Glomerular visceral epithelial cell (primary cell): ENCODE results near the gene MINDY3.
"Not testable (repeated sequence)": the region's sequence is repeated elsewhere in the genome, so short reads cannot be mapped to it uniquely, and the experiment has no call there.

Source experiments
- DNase-seq: peaks from one replicate; pipeline ENCODE4 v3.0.0-alpha.2; 2016; ENCODE audit errors: extremely low spot score

The MINDY3 gene

DNA sequence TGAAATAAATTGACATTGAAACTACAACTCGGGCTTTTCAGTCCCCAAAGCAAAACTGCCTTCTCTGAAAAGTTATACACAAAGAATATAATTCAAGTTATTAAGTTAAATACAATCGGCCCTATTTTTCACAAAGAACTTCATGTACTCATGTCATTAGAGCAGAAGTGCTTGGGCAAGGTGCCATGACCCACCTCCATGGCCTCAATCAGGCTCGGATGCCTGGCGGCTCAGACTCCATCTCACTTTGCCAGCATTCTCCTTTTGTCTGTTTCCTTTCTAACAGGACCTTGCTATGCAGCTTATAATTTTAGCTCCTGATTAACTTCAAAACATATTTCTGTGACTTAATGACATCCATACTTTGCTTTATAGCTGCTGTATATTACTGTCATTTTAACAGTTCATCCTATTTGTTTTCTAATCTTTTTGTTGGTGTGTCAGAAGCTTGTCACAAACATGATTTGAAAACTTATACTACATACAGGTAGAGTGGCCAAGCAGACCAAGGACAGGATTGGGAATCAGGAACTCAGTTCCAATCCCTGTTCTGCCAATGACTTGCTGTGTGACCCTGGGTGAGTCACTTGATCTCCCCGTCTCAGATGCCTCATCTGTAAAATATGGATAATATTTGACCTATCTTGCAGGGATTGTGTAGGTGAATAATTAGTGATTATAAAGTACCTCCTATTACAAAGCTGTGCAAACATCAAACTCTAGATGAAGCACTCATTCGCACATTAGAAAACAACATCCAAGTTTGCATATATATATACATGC is 79.8 kb downstream of the MINDY3 start:
- DNase-seq: no peak

DNA sequence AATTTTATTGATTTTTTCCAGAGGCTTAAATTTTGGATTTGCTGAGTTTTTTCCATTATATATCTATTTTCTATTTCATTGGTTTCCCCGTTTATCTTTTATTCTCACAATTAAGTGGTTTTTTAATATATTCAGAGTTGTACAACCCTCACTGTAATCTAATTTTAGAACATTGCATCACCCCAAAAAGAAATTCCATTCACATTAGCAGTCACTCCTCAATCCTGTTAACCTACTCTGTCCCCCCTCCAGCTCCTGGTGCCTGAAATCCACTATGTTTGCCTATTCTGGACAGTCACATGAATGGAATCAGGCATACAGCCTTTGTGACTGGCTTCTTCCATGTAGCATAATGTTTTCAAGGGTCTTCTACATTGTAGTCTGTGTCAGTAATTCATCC is 84.8 kb downstream of the MINDY3 start:
- no peak for DNase-seq

DNA sequence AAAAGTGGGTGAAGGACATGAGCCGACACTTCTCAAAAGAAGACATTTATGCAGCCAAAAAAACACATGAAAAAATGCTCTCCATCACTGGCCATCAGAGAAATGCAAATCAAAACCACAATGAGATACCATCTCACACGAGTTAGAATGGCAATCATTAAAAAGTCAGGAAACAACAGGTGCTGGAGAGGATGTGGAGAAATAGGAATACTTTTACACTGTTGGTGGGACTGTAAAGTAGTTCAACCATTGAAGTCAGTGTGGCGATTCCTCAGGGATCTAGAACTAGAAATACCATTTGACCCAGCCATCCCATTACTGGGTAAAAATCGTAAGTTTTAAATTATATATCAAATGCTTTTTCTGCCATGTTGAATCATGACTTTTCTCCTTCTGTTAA is 85.8 kb downstream of the MINDY3 start:
- DNase-seq: not testable (repeated sequence)

DNA sequence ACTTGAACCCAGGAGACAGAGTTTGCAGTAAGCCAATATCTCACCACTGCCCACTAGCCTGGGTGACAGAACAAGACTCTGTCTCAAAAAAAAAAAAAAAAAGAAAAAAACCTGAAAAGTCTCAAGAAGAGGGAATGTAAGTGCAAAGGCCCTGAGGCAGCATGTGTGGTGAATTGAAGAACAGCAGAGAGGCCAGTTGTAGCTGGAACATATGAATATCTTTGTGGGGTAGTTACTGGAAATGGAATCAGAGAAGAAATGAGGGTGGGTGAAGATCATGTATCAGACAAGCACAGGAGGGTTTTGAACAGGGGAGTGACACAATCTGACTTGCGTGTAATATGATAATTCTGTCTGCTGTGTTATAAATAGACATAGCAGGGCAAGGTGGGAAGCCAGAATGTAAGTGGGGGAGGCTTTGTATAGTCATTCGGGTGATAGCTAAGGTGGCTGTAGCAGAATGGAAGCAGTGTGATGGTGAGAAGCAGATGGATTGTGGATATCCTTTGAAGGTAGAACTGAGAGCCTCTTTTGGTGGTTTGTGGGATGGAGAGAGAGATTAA is 95.3 kb downstream of the MINDY3 start:
- no peak for DNase-seq

DNA sequence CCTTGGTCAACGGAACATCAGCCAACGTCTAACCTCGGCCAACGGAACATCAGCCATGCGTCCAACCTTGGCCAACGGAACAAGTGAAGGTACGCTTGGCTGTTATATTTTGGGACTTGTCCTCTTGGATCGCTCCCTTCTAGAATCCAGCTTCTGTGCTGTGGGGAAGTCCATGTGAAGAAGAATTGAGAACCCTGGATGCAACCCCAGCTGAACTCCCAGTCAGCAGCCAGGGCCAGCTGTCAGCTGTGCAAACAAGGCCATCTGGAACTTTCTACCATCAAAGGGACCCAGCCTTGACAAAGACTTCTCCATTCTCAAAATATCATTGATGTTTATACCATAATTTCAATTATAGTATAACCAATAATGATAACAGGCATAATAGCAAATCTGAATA is 97.3 kb downstream of the MINDY3 start:
- no peak for DNase-seq

DNA sequence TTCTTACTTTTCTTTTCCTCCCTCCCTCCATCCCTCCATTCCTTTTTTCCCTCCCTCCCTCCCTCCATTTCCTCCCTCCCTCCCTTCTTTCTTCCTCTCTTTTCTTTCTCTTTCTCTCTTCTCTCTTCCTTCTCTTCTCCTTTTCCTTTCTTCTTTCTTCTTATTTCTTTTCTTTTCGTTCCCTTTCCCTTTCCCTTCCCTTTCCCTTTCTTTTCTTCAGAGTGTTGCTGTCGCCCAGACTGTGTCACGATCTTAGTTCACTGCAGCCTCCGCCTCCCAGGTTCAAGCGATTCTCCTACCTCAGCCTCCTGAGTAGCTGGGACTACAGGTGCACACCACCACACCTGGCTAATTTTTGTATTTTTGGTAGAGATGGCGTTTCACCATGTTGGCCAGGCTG is 98.1 kb downstream of the MINDY3 start:
- DNase-seq: not testable (repeated sequence)

DNA sequence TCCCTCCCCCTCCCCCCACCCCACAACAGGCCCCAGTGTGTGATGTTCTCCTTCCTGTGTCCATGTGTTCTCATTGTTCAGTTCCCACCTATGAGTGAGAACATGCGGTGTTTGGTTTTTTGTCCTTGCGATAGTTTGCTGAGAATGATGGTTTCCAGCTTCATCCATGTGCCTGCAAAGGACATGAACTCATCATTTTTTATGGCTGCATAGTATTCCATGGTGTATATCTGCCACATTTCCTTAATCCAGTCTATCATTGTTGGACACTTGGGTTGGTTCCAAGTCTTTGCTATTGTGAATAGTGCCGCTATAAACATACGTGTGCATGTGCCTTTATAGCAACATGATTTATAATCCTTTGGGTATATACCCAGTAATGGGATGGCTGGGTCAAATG is 99.1 kb downstream of the MINDY3 start:
- DNase-seq: not testable (repeated sequence)

DNA sequence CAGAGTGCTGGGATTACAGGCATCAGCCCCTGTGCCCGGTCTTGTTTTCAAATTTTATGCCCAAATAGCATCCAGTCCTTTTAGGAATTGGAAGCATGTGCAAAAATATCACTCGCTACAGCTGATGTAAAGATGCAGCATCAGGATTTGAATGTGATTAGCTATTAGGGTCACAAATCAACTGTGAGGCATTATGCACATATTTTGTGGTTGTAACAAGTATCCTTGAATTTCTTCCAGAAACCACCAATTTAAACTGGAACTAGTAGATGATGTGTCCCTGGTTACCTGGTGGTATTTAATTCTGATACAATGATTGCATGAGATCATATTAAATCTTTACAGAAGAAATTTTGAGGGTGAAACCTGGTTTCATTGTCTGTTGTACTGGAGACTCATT is 99.6 kb downstream of the MINDY3 start:
- DNase-seq: no peak

DNA sequence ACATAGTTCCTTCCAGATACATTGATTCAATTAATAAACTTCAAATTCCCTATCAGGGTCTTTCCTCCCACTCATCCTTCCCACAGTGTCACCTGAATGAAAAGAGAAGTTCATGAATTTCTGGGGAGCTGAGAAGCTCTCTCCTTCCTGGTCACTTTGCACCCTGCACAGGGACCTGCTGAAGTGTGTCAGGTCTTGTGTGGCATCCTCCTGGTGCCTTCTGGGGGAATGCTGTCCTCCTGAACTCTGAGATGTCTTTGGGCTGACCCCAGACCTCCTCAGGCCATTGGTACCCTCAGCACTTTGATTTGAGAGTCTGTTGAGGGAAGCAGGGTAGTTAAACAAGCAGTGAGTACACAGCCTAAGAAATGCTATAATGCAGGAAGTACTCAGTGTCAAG is 101.0 kb downstream of the MINDY3 start:
- no peak for DNase-seq

DNA sequence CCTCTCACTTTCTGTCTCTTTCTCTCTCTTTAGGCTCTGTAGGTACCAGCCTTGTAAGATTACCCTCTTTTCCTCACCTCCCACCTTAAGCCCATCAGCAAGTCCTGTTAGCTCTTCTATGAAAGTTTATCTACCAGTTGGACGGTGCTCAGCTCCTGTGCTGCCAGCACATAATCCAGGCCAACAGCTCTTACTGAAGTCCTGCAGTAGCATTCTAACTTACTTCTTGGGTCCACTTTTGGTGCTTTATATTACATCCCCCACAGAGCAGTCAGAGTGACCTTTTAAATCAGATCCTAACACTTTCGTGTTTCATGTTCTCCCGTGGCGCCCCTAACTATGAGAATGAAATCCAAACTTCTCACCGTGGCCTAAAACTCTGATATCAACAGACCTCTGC is 101.7 kb downstream of the MINDY3 start:
- DNase-seq: no peak

DNA sequence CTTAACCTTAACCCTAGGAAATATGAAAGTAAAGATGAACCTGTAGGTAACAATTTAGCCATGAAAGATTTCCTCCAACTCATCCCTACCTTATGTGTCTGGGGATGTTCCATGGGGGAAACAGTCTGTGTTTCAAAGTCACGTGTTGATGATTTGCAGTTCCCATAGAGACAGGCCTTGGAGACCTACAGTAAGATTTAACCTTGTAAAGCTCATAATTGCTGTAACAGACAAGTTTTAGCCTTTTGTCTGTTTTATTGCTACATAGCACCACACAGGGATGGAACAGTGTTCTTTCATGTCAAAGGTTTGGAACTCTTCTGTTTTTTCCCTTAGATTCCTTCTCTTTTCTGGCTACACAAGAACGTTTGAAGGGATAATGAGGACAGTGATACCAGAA is 105.4 kb downstream of the MINDY3 start:
- no peak for DNase-seq

DNA sequence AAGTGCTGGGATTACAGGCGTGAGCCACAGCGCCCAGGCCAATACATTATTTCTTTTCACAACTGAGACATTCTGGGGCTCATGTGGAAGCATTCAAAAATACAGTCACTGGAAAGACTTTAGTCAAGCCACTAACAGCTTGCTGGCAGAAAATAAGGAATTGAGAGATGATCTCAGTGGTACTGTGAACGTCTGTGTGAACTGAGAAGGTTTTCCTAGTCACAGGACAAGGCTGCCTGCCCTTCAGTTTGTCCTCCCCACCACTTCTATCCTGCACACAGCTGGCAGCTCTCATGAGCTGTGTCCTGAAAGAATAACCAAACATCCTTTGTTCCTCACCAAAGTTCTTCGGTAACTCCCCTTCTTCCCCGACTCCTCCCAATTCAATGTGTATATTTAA is 109.3 kb downstream of the MINDY3 start:
- DNase-seq: no peak

DNA sequence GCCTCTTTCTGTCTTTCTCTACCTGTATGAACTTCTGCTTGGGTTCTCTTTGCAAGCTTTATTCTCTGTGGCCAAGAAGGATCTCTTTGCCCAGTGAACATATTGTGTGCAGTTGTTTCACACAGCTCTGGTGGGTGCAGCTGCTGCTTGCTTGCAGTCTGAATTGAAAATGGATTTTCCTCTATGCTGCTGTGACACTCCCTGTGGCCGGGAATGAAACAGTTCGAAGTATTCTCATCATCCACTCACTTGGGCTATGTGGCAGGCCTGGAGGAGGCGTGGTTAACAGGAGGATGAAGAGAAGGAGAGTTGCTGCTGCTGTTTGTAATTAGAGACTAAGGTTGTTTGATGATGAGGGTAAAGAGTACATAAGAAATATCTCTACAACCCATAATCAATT is 112.2 kb downstream of the MINDY3 start:
- DNase-seq: no peak

DNA sequence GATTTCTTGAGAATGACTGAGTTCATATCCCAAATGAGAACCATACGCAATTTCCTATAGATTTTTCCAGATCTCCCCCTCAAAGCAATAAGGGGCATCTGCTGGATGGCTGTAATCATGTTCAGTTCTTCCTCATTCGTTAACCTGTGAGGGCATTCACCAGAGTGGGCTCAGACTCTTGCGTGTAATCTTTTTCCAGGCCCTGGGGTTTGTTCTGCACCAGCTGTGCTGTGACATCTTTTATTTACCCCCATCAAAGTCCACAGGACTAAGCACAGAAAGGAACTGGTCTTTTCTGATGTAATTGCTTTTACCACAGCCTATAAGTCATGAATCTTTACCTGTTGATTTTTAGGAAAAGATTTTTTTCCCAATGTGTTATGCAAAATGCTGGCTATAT is 112.7 kb downstream of the MINDY3 start:
- DNase-seq: no peak

DNA sequence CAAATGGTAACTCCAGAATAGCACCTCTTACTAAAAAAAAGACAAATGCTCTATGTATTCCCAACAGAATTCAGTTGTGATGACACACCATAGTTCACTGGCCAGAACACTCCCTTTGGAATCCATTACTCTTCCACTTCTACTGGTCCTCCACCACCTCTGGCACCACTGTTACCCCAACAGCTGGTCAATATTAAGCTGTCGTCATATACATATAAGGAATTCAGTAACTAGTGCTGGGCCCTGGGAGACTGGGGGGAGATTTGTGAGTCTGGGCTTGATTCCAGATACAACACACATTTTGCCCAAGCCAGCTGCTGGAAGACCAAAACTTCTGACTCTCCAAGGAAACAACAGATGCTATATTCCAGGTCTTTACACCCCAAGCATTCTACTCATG is 114.6 kb downstream of the MINDY3 start:
- DNase-seq: no peak

DNA sequence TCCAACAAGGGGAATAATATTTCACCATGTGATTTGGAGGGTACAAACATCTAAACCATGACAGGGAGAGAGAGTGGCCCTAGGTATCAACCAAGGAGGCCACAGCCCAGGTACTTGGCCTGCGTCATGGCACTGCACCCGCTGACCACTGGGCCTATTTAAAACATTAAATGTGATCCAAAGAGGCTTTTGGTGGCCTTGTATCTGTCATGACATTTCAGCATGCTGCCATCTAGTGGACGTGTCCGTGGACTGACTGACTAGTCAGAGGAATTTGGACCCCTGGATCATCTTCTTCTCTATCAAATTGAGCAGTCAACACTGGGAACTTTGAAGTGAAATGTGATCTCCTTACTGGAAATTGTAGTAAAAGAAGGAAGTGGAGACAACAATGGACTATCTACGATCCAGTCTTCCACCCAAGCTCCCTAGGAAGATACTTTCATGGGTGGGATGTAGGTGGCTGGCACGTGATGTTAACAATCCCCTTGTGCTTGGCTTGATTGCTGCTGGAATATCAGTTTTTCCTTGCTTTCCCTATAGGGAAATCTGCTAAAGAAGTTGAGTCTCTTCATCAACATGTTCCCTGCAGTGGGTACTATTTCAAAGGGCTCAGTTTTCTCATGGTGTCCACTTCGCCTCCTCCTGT is 116.0 kb downstream of the MINDY3 start:
- peak; percentile 39 for DNase-seq

DNA sequence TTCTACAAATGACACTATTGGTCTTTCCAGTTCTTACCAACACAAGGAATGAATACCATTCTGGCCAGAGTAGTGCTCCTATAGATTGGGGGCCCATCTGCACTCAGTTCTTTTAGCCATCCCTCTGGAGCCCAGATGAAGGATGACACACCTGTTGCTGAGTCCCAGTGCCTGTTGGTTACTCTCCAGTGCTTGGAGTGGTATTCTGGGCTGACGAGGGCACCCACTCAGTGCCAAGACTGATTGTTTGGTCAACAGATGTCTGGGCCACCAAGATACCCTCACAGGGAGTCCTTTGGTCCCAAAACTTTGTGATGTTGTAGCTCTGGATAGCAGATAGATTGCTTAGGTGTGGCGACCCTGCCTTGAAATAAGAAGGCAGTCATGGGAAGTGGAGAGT is 116.9 kb downstream of the MINDY3 start:
- no peak for DNase-seq

DNA sequence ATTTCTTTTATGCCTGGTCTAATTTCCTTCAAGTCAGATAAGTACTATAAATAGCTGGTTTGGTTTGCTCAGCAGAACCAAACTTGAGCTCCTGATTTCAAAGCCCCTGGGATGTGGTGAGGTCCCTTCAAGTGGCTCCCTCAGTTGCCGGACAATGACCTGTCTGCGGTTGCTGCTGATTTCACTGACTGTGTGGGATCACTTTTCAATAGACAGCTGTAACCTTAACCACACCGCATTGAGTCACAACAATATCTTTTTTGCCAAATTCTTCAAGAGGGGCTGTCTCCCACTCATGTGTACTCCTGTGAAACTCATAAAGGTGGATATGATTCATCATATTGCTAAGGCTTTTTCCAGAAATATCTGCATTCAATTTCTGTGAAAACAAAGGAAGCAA is 117.5 kb downstream of the MINDY3 start:
- DNase-seq: no peak

DNA sequence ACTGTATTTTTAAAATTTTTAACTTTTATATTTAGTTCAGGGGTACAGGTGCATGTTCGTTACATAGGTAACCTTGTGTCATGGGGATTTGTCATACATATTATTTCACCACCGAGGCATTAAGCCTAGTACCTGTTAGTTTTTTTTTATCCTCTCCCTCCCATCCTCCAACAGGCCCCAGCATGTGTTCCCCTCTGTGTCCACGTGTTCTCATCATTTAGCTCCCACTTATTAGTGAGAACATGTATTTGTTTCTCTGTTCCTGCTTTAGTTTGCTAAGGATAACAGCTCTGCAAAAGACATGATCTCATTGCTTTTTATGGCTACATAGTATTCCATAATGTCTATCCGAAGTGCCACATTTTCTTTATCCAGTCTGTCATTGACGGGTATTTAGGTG is 118.2 kb downstream of the MINDY3 start:
- no peak for DNase-seq

DNA sequence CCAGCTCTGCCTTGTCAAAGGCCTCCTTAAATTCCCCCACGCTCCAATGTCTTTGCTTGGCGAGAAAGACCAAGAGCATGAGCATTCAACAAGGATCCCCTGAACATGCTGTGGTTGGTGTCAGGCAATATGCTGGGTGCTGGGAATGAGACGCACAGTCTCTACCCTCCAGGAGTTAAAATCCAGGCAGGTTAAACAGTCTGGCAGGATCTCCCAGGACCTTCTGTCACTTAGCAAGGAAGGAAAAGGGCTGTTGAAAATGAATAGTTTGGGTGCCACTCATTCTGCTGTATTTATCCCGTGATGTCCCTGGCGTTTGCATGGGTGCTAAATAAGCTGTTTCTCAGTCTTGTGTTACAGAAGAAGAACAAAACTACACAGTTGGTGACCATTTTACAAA is 118.7 kb downstream of the MINDY3 start:
- DNase-seq: no peak

DNA sequence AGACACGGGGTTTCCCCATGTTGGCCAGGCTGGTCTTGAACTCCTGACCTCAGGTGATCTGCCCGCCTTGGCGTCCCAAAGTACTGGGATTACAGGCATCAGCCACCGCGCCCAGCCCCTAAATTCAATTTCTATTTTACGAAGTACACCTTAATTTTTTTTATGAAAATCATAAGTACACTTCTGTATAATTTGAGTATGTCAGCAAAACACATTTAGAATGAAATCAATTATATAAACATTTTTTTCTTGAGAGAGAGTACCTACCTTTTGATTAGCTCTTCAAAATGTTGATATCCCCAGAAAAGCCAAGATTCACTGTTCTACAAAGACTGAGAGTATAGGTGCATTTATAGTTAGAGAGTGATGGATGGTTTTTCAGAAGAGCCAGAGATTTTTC is 120.0 kb downstream of the MINDY3 start:
- DNase-seq: no peak

DNA sequence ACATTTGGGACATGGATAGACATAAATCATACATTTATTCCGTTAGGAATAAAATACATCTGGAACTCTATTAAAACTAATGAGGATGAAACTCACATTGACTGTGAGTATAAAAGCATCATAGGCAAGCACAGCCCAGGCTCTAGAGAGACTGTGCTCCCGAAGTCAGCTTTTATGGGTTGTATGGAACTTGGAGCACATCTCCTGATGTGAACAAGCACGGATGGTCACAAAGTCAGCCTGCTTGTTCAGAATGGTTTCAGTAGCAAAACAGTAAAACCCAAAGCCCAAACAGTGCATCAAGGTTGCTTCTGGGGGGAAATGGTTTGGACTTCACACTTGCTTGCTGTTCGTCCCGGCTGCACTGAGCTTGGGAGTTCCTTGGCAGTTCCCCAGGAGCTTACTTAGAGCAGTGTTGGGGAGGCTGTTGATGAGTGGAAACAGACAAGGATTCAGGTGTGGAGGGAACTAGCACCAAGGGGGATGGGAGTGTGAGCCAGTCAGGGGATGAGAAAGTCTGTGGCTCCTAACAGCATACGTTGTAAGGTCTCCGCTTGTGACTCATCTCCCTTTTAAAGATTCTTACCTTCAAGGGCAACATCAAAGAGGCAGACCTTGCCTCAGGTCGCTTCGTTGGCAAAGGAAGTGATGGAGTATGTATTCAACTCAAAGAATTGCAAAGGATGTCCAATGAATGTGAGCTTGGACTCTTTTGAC is 120.9 kb downstream of the MINDY3 start:
- DNase-seq: no peak
